ENCODE results near the gene HS3ST5.

HS3ST5 gene

DNA sequence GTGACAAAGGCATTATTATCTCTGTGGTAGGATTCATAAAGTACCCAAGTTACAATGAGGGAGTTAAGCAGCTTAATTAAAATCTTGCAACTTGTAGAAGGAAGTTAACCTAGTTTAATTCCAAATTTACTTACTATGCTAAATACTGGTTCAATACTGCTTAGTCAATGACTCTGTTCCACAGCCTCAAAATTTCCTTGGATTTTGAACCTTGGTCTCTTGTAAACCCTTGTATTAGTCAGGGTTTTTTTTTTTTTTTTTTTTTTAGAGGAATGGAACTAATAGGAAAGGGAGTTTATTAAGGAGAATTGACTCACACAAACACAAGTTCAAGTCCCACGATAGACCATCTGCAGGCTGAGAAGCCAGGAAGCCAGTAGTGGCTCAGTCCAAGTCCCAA, 163.4 kb downstream of the HS3ST5 start:
- Histone ChIP-seq H4K20me1 (ENCODE audit: low read depth, low read length) (no peaks in the 10 kb centered on the region), H3K27me3 (ENCODE audit: low read length) (no peaks in the 10 kb centered on the region), H3K4me2 (ENCODE audit: low read depth, low read length, poor library complexity, severe bottlenecking) (no peak overlapping the region), H3K36me3 (ENCODE audit: low read length) (no peaks in the 10 kb centered on the region), H3F3A (ENCODE audit: insufficient read depth) (no peaks in the 10 kb centered on the region), H3K27ac (ENCODE audit: low read depth, low read length) (no peak overlapping the region), H2AFZ (ENCODE audit: low read depth, low read length, severe bottlenecking) (no peak overlapping the region), H3K4me3 (ENCODE audit: insufficient read depth, low read length, poor library complexity, severe bottlenecking) (no peak overlapping the region), H3K9ac (ENCODE audit: low read length) (no peak overlapping the region), H3K79me2 (ENCODE audit: insufficient read depth, low read length) (no peaks in the 10 kb centered on the region), H3K9me3 (ENCODE audit: insufficient read depth, low read length) (no peaks in the 10 kb centered on the region), H3K9me2 (replicated peaks; ENCODE audit: insufficient read depth, low read length) (no peaks in the 10 kb centered on the region)
- TF ChIP-seq, protein P1, sequence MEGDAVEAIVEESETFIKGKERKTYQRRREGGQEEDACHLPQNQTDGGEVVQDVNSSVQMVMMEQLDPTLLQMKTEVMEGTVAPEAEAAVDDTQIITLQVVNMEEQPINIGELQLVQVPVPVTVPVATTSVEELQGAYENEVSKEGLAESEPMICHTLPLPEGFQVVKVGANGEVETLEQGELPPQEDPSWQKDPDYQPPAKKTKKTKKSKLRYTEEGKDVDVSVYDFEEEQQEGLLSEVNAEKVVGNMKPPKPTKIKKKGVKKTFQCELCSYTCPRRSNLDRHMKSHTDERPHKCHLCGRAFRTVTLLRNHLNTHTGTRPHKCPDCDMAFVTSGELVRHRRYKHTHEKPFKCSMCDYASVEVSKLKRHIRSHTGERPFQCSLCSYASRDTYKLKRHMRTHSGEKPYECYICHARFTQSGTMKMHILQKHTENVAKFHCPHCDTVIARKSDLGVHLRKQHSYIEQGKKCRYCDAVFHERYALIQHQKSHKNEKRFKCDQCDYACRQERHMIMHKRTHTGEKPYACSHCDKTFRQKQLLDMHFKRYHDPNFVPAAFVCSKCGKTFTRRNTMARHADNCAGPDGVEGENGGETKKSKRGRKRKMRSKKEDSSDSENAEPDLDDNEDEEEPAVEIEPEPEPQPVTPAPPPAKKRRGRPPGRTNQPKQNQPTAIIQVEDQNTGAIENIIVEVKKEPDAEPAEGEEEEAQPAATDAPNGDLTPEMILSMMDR (IDR thresholded peaks at IDR 0.05; ENCODE audit: insufficient read depth, low read length, poor library complexity, severe bottlenecking), result no peak
- TF ChIP-seq EZH2phosphoT487 (conservative IDR thresholded peaks at IDR 0.05; ENCODE audit: low read length), result no peak

DNA sequence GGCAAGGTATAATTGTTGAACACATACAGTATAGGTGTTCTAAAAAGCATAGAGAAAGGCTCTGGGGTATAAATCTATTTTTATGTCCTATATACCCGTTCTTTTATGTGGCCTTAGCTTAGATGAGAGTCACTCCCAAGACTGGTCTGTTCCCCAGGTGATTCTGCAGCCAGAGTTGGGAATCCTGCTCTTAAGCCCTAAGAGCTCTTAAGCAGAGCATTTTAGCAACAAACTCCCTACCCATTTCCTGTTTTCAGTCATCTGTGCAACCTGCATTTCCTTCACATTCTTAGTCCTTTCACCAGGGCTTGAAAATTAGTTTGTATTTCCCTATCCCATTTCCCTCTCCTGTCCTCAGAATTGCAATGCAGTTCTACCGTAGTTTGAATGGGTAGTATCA, 166.1 kb downstream of the HS3ST5 start:
- no peak overlapping the region for H3K4me2 ChIP-seq (ENCODE audit: low read depth, low read length, poor library complexity, severe bottlenecking)
- no peaks in the 10 kb centered on the region for H3F3A ChIP-seq (ENCODE audit: insufficient read depth)
- no peaks in the 10 kb centered on the region for H3K9me3 ChIP-seq (ENCODE audit: insufficient read depth, low read length)
- no peaks in the 10 kb centered on the region for H3K27me3 ChIP-seq (ENCODE audit: low read length)
- H3K9ac ChIP-seq (ENCODE audit: low read length), result no peak overlapping the region
- H3K79me2 ChIP-seq (ENCODE audit: insufficient read depth, low read length), result no peaks in the 10 kb centered on the region
- H2AFZ ChIP-seq (ENCODE audit: low read depth, low read length, severe bottlenecking), result no peak overlapping the region
- H4K20me1 ChIP-seq (ENCODE audit: low read depth, low read length), result no peaks in the 10 kb centered on the region
- no peaks in the 10 kb centered on the region for H3K36me3 ChIP-seq (ENCODE audit: low read length)
- no peak overlapping the region for H3K27ac ChIP-seq (ENCODE audit: low read depth, low read length)
- no peaks in the 10 kb centered on the region for H3K9me2 ChIP-seq (replicated peaks; ENCODE audit: insufficient read depth, low read length)
- H3K4me3 ChIP-seq (ENCODE audit: insufficient read depth, low read length, poor library complexity, severe bottlenecking), result no peak overlapping the region
- TF ChIP-seq, protein P1 (IDR thresholded peaks at IDR 0.05; ENCODE audit: insufficient read depth, low read length, poor library complexity, severe bottlenecking), result no peak
- TF ChIP-seq EZH2phosphoT487 (conservative IDR thresholded peaks at IDR 0.05; ENCODE audit: low read length), result no peak

DNA sequence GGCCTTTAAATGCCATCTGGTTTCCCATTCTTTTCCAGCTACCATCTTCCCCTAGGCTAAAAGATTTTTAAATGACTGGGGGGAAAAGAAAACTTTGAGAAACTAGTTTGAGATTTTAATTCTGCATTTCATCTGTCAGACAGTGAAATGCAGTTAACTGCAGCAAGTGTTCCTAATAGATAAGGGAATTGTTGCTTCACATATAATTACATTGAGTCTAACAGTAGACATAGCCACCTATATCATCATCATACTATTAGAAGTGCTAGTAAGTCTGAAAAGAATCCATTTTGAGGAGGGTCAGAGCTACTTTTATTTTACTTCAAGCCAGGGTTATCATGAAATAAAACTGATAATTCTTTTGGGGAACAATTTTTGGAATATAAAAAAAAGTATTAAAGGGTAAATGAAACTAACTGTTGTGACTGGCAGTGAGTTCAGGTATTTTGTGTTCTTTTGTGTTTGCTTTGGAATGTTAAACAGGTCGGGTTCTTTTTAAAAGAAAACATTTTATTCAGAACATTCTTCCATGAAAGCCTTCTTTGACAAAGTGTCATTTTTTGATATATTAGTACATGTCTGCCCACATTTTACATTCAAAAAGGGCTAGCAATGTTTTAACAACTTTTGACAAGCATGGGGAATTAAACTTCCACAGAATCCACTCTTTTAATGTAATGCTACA, 170.1 kb downstream of the HS3ST5 start:
- no peak for TF ChIP-seq EZH2phosphoT487 (conservative IDR thresholded peaks at IDR 0.05; ENCODE audit: low read length)
- TF ChIP-seq, protein P1 (IDR thresholded peaks at IDR 0.05; ENCODE audit: insufficient read depth, low read length, poor library complexity, severe bottlenecking), result no peak
- H2AFZ ChIP-seq (ENCODE audit: low read depth, low read length, severe bottlenecking), result no peak overlapping the region
- H3K4me2 ChIP-seq (ENCODE audit: low read depth, low read length, poor library complexity, severe bottlenecking), result no peak overlapping the region
- no peaks in the 10 kb centered on the region for H3K9me3 ChIP-seq (ENCODE audit: insufficient read depth, low read length)
- H3K36me3 ChIP-seq (ENCODE audit: low read length), result no peaks in the 10 kb centered on the region
- H3F3A ChIP-seq (ENCODE audit: insufficient read depth), result no peaks in the 10 kb centered on the region
- H3K4me3 ChIP-seq (ENCODE audit: insufficient read depth, low read length, poor library complexity, severe bottlenecking), result no peak overlapping the region
- H4K20me1 ChIP-seq (ENCODE audit: low read depth, low read length), result no peaks in the 10 kb centered on the region
- H3K9ac ChIP-seq (ENCODE audit: low read length), result no peak overlapping the region
- no peak overlapping the region for H3K27ac ChIP-seq (ENCODE audit: low read depth, low read length)
- H3K27me3 ChIP-seq (ENCODE audit: low read length), result no peaks in the 10 kb centered on the region
- H3K9me2 ChIP-seq (replicated peaks; ENCODE audit: insufficient read depth, low read length), result no peaks in the 10 kb centered on the region
- no peaks in the 10 kb centered on the region for H3K79me2 ChIP-seq (ENCODE audit: insufficient read depth, low read length)

All from SU-DHL-6 (cell line).